SH-SY5Y (cell line): ENCODE data around the gene P3R3URF.

ENCODE experiments used
- GATA2 ChIP-seq: IDR thresholded peaks from 2 replicates; pipeline ENCODE4 v1.6.1; 2011; ENCODE audit warnings: mild to moderate bottlenecking, low read depth, low read length
- GATA3 ChIP-seq: IDR thresholded peaks from 2 replicates; pipeline ENCODE4 v1.6.1; 2011; ENCODE audit warnings: low read depth, mild to moderate bottlenecking, low read length, moderate library complexity

DNA sequence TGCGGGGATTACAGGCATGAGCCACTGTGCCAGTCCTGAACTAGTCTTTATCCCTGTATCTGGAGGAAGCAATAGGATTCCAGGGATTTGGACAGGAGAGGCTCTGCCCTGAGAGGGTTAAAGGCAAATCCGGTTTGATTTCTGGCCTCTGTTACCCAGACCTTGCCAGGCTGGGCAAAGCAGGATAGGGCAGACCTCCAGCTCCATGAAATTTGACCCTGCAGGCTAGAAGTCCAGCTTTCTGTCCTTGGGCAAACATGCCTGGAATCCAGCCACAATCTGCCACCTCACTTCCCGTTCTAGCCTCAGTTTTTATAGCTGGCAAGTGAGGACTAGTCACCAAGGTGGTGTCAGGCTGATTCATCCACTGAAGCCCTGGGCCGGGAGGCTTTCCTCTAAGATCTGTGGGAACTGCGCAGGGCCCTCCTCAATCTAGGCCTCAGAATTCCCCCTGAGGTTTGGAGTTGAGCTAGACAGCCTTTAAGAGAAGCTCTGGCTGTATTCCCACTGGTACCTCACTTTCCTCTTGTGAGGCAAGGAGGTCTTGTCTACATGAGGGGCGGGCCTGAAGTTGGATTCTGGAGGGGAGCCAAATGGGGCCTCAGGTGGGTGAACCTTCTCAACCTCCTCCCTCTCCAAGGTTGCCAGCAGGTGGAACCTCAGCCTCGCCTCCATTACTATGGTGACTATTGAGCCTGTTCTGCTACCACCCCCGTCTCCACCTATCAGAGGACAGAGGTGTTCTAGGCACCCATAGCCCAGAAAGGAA, 7.0 kb upstream of the P3R3URF start:
- no peak for TF ChIP-seq GATA2
- TF ChIP-seq GATA3: no peak
